MM.1S (cell line): ENCODE measurements around the gene KLHL9.

Experiments used
- DNase-seq: peaks from one replicate; pipeline ENCODE4 v3.0.0-alpha.2; 2015
- H2AFZ ChIP-seq: fragments of 300-600 bp; sonication (generic); 2 replicates; pipeline ENCODE4 v1.6.0; 2016; ENCODE audit warnings: antibody characterized with exemption, low read length
- H3F3A ChIP-seq: fragments of 300-600 bp; sonication (generic); 2 replicates; pipeline ENCODE4 v1.6.1; 2016; ENCODE audit warnings: mild to moderate bottlenecking, antibody characterized with exemption, low read length, moderate library complexity, mixed read lengths; ENCODE audit not compliant: insufficient read depth
- H3K27ac ChIP-seq: fragments of 300-600 bp; sonication (generic); 2 replicates; pipeline ENCODE4 v1.5.1; 2016; ENCODE audit warnings: mild to moderate bottlenecking, low read length
- H3K27me3 ChIP-seq: fragments of 300-600 bp; sonication (generic); replicated peaks from 2 replicates; pipeline ENCODE4 v1.6.0; 2016; ENCODE audit warnings: low read length; ENCODE audit not compliant: insufficient read depth
- H3K36me3 ChIP-seq: fragments of 300-600 bp; sonication (generic); replicated peaks from 2 replicates; pipeline ENCODE4 v1.6.1; 2016; ENCODE audit warnings: mild to moderate bottlenecking, low read length, mixed read lengths; ENCODE audit not compliant: insufficient read depth
- H3K4me1 ChIP-seq: fragments of 300-600 bp; sonication (generic); 2 replicates; pipeline ENCODE4 v1.6.1; 2016; ENCODE audit warnings: low read length, mixed read lengths
- H3K4me2 ChIP-seq: fragments of 300-600 bp; sonication (generic); 2 replicates; pipeline ENCODE4 v1.6.0; 2016; ENCODE audit warnings: low read depth, low read length
- H3K4me3 ChIP-seq: fragments of 300-600 bp; sonication (generic); 2 replicates; pipeline ENCODE4 v1.5.1; 2016; ENCODE audit warnings: low read length, mixed read lengths
- H3K79me2 ChIP-seq: fragments of 300-600 bp; sonication (generic); 2 replicates; pipeline ENCODE4 v1.6.1; 2016; ENCODE audit warnings: mixed run types, low read length, mixed read lengths
- H3K9ac ChIP-seq: fragments of 300-600 bp; sonication (generic); 2 replicates; pipeline ENCODE4 v1.6.1; 2016; ENCODE audit warnings: low read length, mixed read lengths
- H3K9me2 ChIP-seq: fragments of 300-600 bp; sonication (generic); replicated peaks from 2 replicates; pipeline ENCODE4 v1.6.1; 2016; ENCODE audit warnings: mild to moderate bottlenecking, low read length, mixed read lengths; ENCODE audit not compliant: insufficient read depth
- H3K9me3 ChIP-seq: fragments of 300-600 bp; sonication (generic); replicated peaks from 2 replicates; pipeline ENCODE4 v1.6.1; 2016; ENCODE audit warnings: mild to moderate bottlenecking, low read length, mixed read lengths; ENCODE audit not compliant: insufficient read depth
- H4K20me1 ChIP-seq: fragments of 300-600 bp; sonication (generic); 2 replicates; pipeline ENCODE4 v1.6.1; 2016; ENCODE audit warnings: mild to moderate bottlenecking, low read length, moderate library complexity, mixed read lengths; ENCODE audit not compliant: insufficient read depth
- CTCF ChIP-seq: fragments of 300-600 bp; sonication (generic); IDR thresholded peaks from 2 replicates; pipeline ENCODE4 v1.5.1; 2016; ENCODE audit warnings: antibody characterized with exemption, low read length, mixed read lengths
- EZH2 ChIP-seq: fragments of 300-600 bp; sonication (generic); optimal IDR thresholded peaks from 2 replicates; pipeline ENCODE3; 2017; ENCODE audit warnings: low read depth, mild to moderate bottlenecking, antibody characterized with exemption, low read length, mixed read lengths
- EZH2phosphoT487 ChIP-seq: fragments of 300-600 bp; sonication (generic); IDR thresholded peaks from 2 replicates; pipeline ENCODE4 v1.6.1; 2018; ENCODE audit warnings: antibody characterized with exemption, low read length

Gene KLHL9

GRCh38 chr9:21314152-21314551 lies 21.1 kb downstream of the KLHL9 start:
- Histone ChIP-seq H3K79me2 (no peaks in the 10 kb centered on the region), H3K4me3 (no peak overlapping the region), H2AFZ (no peak overlapping the region), H3K9ac (no peak overlapping the region), H3K4me1 (no peaks in the 10 kb centered on the region), H3K4me2 (no peak overlapping the region), H3F3A (no peaks in the 10 kb centered on the region), H3K36me3 (no peaks in the 10 kb centered on the region), H3K27ac (no peak overlapping the region), H4K20me1 (no peaks in the 10 kb centered on the region), H3K9me3 (no peaks in the 10 kb centered on the region), H3K9me2 (no peaks in the 10 kb centered on the region), H3K27me3 (no peaks in the 10 kb centered on the region)
- TF ChIP-seq EZH2 (no peak), CTCF (no peak), EZH2phosphoT487 (no peak)
- no peak for DNase-seq

DNA sequence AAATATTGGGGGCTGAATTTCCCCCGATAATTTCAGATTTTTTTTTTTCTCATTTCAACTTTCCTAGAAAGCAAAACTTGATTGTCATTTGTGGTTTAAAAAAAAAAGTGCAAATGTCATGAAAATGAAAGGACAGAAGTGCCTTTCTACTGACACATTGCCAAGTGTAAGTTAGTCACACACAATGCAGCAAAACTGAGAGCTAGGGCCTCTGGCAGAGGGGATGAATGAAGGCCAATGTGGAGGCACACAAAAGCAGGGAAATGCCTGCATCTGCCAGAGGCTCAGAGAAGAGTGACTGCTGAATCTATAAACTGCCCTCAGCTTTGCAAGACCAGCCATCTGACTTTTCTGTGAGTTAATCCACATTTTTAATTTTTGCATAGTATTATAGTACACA lies 23.3 kb downstream of the KLHL9 start:
- Histone ChIP-seq H3K4me1 (no peaks in the 10 kb centered on the region), H3F3A (no peaks in the 10 kb centered on the region), H4K20me1 (no peaks in the 10 kb centered on the region), H3K79me2 (no peaks in the 10 kb centered on the region), H3K27ac (no peak overlapping the region), H3K4me2 (no peak overlapping the region), H3K9ac (no peak overlapping the region), H3K9me3 (no peaks in the 10 kb centered on the region), H3K36me3 (no peaks in the 10 kb centered on the region), H3K4me3 (no peak overlapping the region), H2AFZ (no peak overlapping the region), H3K9me2 (no peaks in the 10 kb centered on the region), H3K27me3 (no peaks in the 10 kb centered on the region)
- DNase-seq: no peak
- TF ChIP-seq EZH2phosphoT487: no peak

GRCh38 chr9:21305213-21305612 lies 30.0 kb downstream of the KLHL9 start, which contains the start of gene IFNA5:
Gene IFNA5 (minus strand): TSS chr9:21305313. CDS start chr9:21305256, 57 bp downstream.
- H4K20me1 ChIP-seq: no peaks in the 10 kb centered on the region
- H3K9me3 ChIP-seq: no peaks in the 10 kb centered on the region
- no peak within 1 kb of the TSS for H3K9ac ChIP-seq
- no peak within 1 kb of the TSS for H2AFZ ChIP-seq
- DNase-seq: no peak
- no peak within 1 kb of the TSS for H3K4me2 ChIP-seq
- no peaks in the 10 kb centered on the region for H3K27me3 ChIP-seq
- no peak within 1 kb of the TSS for H3K27ac ChIP-seq
- no peaks in the 10 kb centered on the region for H3F3A ChIP-seq
- H3K4me3 ChIP-seq: no peak within 1 kb of the TSS
- H3K79me2 ChIP-seq: no peaks in the 10 kb centered on the region
- no peaks in the 10 kb centered on the region for H3K4me1 ChIP-seq
- no peaks in the 10 kb centered on the region for H3K36me3 ChIP-seq
- no peaks in the 10 kb centered on the region for H3K9me2 ChIP-seq
- no peak for TF ChIP-seq EZH2
- TF ChIP-seq EZH2phosphoT487: no peak
- no peak for TF ChIP-seq CTCF

DNA sequence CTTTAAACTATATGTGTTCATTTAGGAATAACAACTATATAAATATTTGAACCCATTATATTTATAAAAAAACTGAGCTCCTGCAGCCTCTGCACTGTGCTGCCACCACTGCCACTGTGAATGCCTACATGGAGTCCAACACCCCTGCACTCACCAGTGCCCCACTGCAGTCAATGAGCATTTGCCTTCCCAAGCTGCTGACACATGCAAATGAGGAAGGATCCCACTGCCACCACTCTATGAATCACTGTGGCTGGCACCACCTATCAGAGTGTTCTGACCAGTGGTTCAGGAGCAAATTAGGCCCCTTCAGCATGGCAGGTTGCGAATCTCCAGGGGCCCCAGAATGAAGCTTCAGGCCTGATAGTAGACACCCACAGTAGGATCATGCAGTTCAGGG lies 39.2 kb downstream of the KLHL9 start:
- Histone ChIP-seq H3K27me3 (no peaks in the 10 kb centered on the region), H2AFZ (no peak overlapping the region), H3K9me2 (no peaks in the 10 kb centered on the region), H3K79me2 (no peaks in the 10 kb centered on the region), H3K27ac (no peak overlapping the region), H3K9me3 (no peaks in the 10 kb centered on the region), H4K20me1 (no peaks in the 10 kb centered on the region), H3K9ac (no peak overlapping the region), H3K4me3 (no peak overlapping the region), H3K36me3 (no peaks in the 10 kb centered on the region), H3F3A (no peaks in the 10 kb centered on the region), H3K4me2 (no peak overlapping the region), H3K4me1 (no peaks in the 10 kb centered on the region)
- DNase-seq: no peak
- TF ChIP-seq CTCF: no peak
- no peak for TF ChIP-seq EZH2phosphoT487
- TF ChIP-seq EZH2: no peak
